ENCODE results near the gene LMBRD2.

Gene LMBRD2

DNA sequence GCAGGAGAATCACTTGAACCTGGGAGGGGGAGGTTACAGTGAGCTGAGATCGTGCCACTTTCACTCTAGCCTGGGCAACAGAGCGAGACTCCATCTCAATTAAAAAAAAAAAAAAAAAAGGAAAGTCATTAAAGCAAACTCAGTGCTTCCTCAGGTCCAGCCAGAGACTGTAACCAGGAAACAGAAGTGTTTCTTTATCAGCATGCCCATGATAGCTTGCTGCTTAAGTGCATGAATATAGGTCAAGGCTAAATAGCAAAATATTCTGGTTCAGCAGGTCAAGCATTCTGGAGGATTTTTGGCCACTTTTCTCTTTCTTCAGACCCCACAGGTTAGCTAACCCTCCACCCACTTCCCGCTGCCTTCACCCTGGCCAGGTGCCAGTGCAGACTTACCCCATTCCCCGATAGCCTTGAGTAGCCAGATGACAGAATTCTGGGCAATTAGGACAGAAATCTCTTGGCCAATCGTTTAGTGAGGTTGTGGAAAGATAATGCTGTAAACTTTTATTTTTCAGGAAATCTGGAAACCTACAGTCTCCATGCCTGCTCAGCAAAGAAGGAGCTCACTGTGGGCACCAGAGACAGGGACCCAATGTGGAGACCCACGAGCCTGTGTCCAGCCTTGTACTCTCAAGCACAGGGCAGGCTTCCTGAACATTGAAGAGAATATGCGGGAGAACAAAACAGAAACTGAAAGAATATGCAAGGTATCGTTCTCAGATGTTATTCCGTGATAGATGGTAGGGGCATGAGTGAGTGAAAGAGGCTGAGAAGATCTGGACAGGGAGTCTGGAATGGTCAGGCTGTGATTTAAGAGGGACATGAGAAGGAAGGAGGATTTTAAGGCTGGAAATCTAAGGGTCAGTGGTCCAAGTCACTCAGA, 80.8 kb downstream of the LMBRD2 start:
- Histone ChIP-seq H3K27me3 (peaks cover 0 to 15% (median 0%) of the 10 kb centered on the region in 11 experiments; a peak in 4 of 22 replicates), H3K36me3 (no peaks in the 10 kb centered on the region), H3K4me3 (peak overlapping the region in 4 of 10 experiments; percentile 4 to 34 (median 20); a peak in 3 of 20 replicates), H4K20me1 (no peaks in the 10 kb centered on the region), H3K27ac (no peak overlapping the region), H3K9ac (peak overlapping the region in 5 of 11 experiments; percentile 6 to 49 (median 28); a peak in 3 of 22 replicates), H3K4me1 (peaks cover 15 to 53% (median 35%) of the 10 kb centered on the region in 10 experiments), H3K9me3 (replicated peaks in 1 of 11) (no peaks in the 10 kb centered on the region), H3K4me2 (peak overlapping the region; percentile 48 to 70 (median 63))
- TF ChIP-seq Cebpa-rat (IDR thresholded peaks at IDR 0.05) = no peak

DNA sequence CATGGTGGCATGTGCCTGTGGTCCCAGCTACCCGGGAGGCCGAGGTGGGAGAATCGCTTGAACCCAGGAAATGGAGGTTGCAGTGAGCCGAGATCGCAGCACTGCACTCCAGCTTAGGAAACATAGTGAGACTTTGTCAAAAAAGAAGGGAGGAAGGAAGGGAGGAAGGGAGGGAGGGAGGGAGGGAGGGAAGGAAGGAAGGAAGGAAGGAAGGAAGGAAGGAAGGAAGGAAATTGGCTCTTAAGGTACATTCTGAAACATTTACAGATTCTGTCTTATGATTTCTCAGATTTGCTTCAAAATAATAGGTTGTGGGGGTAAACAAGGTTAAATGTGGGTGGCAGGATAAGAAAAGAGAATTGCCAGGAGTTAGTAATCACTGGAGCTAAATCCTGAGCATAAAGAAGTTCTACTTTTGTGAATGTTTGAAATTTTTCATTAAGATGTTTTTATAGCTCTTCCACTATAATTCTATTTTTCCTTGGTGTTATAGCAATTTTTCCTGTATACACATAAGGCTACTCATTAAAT, 82.9 kb downstream of the LMBRD2 start:
- Histone ChIP-seq H3K9me3 (replicated peaks in 1 of 11) (peaks cover 0 to 7% (median 4%) of the 10 kb centered on the region in 11 experiments; a peak in 13 of 22 replicates), H3K9ac (no peak overlapping the region), H3K36me3 (peaks cover 0 to 12% (median 7%) of the 10 kb centered on the region in 11 experiments; a peak in 16 of 22 replicates), H3K27me3 (peaks cover 0 to 21% (median 0%) of the 10 kb centered on the region in 11 experiments; a peak in 4 of 22 replicates), H3K4me1 (peaks cover 25 to 67% (median 53%) of the 10 kb centered on the region in 10 experiments), H3K4me2 (no peak overlapping the region; a peak in 1 of 22 replicates), H4K20me1 (no peaks in the 10 kb centered on the region), H3K4me3 (no peak overlapping the region), H3K27ac (no peak overlapping the region)
- TF ChIP-seq Cebpa-rat (IDR thresholded peaks at IDR 0.05) = no peak

DNA sequence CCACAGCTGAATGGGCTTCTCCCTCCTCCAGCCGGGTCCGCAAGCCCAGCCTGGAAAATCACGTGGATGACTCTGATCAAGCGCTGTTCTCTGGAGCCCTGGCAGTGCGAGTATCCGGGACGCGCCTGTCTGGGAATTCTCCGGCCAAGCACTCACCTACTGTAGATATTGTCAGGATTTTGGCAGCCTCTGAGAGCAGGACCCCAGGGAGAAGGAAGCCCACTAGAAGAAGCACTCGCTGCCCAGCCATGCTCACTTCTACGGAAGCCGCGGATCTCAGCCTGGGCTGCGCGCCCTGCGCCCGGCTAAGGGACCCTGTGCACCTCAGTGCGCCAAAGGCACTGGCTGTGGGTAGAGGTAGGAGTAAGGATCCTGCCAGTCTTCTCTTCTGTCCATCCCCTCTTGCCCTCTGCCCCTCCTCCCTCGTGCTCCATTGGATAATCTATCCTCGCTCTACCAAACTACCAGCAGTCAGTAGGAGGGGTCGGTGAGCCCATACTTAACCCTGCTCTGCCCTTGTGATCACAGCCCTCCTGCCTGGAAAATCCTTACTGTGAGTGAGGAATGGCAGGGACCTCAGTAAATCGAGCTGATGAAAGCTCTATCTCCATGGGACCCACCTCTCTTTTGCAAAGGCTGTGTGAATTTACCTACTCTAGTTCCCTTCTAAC, 85.0 kb downstream of the LMBRD2 start, which contains the start of gene UGT3A2:
UGT3A2 (minus strand) TSS at position 343 of the 671 bp plus-strand sequence; CDS start at position 250, 93 bp downstream.
- peak within 1 kb of the TSS; percentile 82 to 99 (median 93) for H3K4me2 ChIP-seq
- H4K20me1 ChIP-seq = no peaks in the 10 kb centered on the region
- peak within 1 kb of the TSS in 9 of 11 experiments; percentile 1 to 81 (median 73); a peak in 17 of 22 replicates for H3K27ac ChIP-seq
- TF ChIP-seq Cebpa-rat (IDR thresholded peaks at IDR 0.05) = no peak
- peaks cover 0 to 28% (median 22%) of the 10 kb centered on the region in 11 experiments; a peak in 18 of 22 replicates for H3K36me3 ChIP-seq
- H3K9me3 ChIP-seq (replicated peaks in 1 of 11) = peaks cover 4 to 22% (median 19%) of the 10 kb centered on the region in 11 experiments; a peak in 20 of 22 replicates
- peak within 1 kb of the TSS; percentile 53 to 79 (median 75) for H3K4me3 ChIP-seq
- H3K27me3 ChIP-seq = peaks cover 0 to 21% (median 0%) of the 10 kb centered on the region in 11 experiments; a peak in 4 of 22 replicates
- H3K9ac ChIP-seq = peak within 1 kb of the TSS; percentile 28 to 86 (median 78); a peak in 21 of 22 replicates
- peaks cover 25 to 63% (median 50%) of the 10 kb centered on the region in 10 experiments for H3K4me1 ChIP-seq

DNA sequence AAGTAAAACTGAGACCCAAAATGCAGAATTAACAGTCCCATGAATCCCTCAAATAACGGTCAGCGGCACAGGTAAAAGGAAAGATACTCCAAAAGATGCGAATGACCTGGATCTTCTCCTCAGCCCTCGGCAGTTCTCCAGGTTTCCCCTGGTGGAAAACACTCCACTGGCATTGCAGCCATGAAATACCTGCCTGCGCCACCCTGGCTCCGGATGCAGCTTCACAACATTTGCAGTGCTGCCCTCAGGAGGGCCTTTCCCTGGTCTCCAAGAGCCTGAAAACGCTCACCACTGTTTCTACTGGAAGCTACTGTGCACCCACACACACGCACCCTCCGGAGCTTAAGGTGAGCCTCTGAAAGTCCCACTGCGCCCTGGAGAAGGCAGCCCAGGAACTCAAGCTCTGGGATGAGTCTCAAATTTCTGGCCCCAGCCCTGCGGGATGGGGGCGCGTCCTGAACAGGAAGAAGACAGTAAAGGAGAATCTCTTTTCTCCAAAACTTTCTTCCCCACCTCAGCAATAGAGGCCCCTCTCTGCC, 85.6 kb downstream of the LMBRD2 start:
- H4K20me1 ChIP-seq = no peaks in the 10 kb centered on the region
- H3K9me3 ChIP-seq (replicated peaks in 1 of 11) = peaks cover 4 to 22% (median 19%) of the 10 kb centered on the region in 11 experiments; a peak in 20 of 22 replicates
- H3K4me1 ChIP-seq = peaks cover 25 to 57% (median 44%) of the 10 kb centered on the region in 10 experiments
- H3K4me3 ChIP-seq = peak overlapping the region; percentile 53 to 79 (median 75)
- peak overlapping the region; percentile 82 to 99 (median 93) for H3K4me2 ChIP-seq
- H3K36me3 ChIP-seq = peaks cover 0 to 28% (median 22%) of the 10 kb centered on the region in 11 experiments; a peak in 18 of 22 replicates
- peak overlapping the region; percentile 28 to 86 (median 78); a peak in 21 of 22 replicates for H3K9ac ChIP-seq
- no peak for TF ChIP-seq Cebpa-rat (IDR thresholded peaks at IDR 0.05)
- peak overlapping the region in 9 of 11 experiments; percentile 1 to 81 (median 73); a peak in 17 of 22 replicates for H3K27ac ChIP-seq
- peaks cover 0 to 21% (median 0%) of the 10 kb centered on the region in 11 experiments; a peak in 4 of 22 replicates for H3K27me3 ChIP-seq

DNA sequence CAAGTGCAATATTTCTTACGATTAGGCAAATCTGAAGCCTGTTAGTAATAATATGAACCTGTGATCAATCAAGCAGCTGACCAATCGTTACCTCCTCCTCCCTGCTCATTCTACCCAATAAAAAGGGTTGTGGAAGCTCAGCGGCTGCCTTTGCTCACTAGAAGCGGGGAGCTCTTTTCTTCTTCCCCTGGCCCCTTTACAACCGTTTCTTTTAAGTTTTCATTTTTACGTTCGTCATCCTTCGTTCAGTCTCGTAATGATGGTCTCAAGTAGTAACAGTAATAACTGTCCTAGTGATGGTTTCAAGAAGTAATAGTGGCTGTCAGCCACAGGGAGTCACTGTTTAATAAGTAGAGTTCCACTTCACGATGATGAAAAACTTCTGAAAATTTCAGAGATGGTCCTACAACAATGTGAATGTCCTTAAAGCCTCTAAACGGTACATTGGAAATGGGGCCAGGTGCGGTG, 91.2 kb downstream of the LMBRD2 start:
- Histone ChIP-seq H4K20me1 (no peaks in the 10 kb centered on the region), H3K9me3 (replicated peaks in 1 of 11) (peaks cover 4 to 22% (median 19%) of the 10 kb centered on the region in 11 experiments; a peak in 20 of 22 replicates), H3K27me3 (peaks cover 0 to under 1% (median 0%) of the 10 kb centered on the region in 11 experiments; a peak in 1 of 22 replicates), H3K4me1 (peaks cover 54 to 79% (median 75%) of the 10 kb centered on the region in 10 experiments), H3K36me3 (peaks cover 0 to 41% (median 23%) of the 10 kb centered on the region in 11 experiments; a peak in 18 of 22 replicates), H3K27ac (peak overlapping the region in 9 of 11 experiments; percentile 38 to 91 (median 86); a peak in 18 of 22 replicates), H3K4me3 (peak overlapping the region in 9 of 10 experiments; percentile 4 to 48 (median 38); a peak in 9 of 20 replicates), H3K4me2 (peak overlapping the region; percentile 57 to 92 (median 80)), H3K9ac (peak overlapping the region in 9 of 11 experiments; percentile 40 to 76 (median 69); a peak in 17 of 22 replicates)
- TF ChIP-seq Cebpa-rat (IDR thresholded peaks at IDR 0.05) = no peak

DNA sequence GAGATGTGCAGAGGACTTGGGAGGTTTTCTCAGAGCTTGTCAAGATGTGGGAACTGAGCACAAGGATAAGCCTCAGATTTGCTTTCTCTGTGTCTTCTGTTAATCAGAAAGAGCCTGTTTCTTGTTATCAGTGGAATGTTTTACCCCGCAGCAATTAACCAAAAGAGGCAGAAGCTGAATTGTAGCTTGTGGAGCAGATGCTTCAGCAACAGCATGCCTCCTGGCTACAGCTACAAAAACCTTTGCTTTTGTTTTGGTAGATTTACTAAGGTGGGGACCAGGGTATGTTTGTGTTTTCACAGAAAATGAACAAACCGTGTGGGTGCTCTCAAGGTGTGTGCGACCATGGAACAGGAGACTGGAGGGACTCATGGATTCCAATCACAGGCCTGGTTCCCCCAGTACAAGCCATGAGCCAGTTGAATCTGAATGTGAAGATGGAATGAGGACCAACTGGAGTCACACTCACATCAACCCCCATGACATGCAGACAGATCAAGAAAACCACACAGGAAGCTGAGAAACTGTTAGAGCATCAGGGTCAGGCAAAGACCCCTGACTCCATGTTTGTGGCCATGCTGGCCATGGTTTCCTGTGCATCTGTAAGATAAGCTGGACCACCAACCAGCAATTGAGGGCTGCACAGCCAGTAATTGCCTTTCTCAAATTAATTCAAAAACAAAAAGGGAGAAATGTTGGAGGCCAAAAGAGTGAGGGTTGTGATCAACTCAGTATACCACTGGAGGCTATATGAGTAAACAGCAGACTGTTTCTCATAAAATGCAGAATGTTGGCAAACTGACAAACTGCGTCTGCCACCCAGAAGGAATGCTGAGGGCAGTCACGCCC, 91.9 kb downstream of the LMBRD2 start:
- Histone ChIP-seq H3K36me3 (peaks cover 0 to 39% (median 23%) of the 10 kb centered on the region in 11 experiments; a peak in 18 of 22 replicates), H3K9ac (peak overlapping the region in 9 of 11 experiments; percentile 40 to 76 (median 69); a peak in 17 of 22 replicates), H3K27me3 (no peaks in the 10 kb centered on the region), H3K9me3 (replicated peaks in 1 of 11) (peaks cover 4 to 22% (median 19%) of the 10 kb centered on the region in 11 experiments; a peak in 20 of 22 replicates), H3K4me1 (peaks cover 54 to 79% (median 75%) of the 10 kb centered on the region in 10 experiments), H3K4me2 (peak overlapping the region; percentile 57 to 92 (median 80)), H4K20me1 (no peaks in the 10 kb centered on the region), H3K27ac (peak overlapping the region in 9 of 11 experiments; percentile 38 to 91 (median 86); a peak in 18 of 22 replicates), H3K4me3 (peak overlapping the region in 9 of 10 experiments; percentile 4 to 48 (median 38); a peak in 10 of 20 replicates)
- peak in 1 of 11 experiments; percentile 16; a peak in 1 of 22 replicates for TF ChIP-seq Cebpa-rat (IDR thresholded peaks at IDR 0.05)

DNA sequence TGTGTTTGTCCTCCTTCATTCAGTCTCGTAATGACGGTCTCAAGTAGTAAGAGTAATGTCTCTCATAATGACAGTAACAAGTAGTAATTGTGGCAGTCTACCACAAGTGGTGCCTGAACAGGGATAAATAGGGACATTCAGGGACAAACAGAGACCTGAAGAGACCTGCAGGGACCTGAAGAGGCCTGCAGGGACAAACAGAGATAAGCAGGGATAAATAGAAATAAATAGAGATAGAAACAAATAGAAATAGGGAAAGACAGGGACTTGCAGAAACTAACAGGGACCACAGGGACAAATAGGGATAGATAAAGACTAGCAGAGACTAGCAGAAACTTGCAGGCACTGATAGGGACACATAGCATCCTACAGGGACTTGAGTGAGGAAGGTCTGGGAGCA, 92.9 kb downstream of the LMBRD2 start:
- no peaks in the 10 kb centered on the region for H4K20me1 ChIP-seq
- H3K4me3 ChIP-seq = peak overlapping the region in 6 of 10 experiments; percentile 1 to 45 (median 34); a peak in 7 of 20 replicates
- TF ChIP-seq Cebpa-rat (IDR thresholded peaks at IDR 0.05) = no peak
- H3K36me3 ChIP-seq = peaks cover 0 to 31% (median 16%) of the 10 kb centered on the region in 11 experiments; a peak in 18 of 22 replicates
- peaks cover 64 to 79% (median 75%) of the 10 kb centered on the region in 10 experiments for H3K4me1 ChIP-seq
- H3K27ac ChIP-seq = peak overlapping the region in 9 of 11 experiments; percentile 12 to 91 (median 86); a peak in 16 of 22 replicates
- no peaks in the 10 kb centered on the region for H3K27me3 ChIP-seq
- H3K9me3 ChIP-seq (replicated peaks in 1 of 11) = peaks cover 4 to 15% (median 14%) of the 10 kb centered on the region in 11 experiments; a peak in 20 of 22 replicates
- H3K9ac ChIP-seq = peak overlapping the region in 8 of 11 experiments; percentile 46 to 76 (median 70); a peak in 17 of 22 replicates
- peak overlapping the region; percentile 53 to 92 (median 80) for H3K4me2 ChIP-seq

Measured in BLaER1 treated with 17β-estradiol and CSF1 and Interleukin-3, amounts not matched to agents 10 nM and 100 nM (cell line).